ENCODE data around the gene DCBLD2.

The DCBLD2 gene

DNA sequence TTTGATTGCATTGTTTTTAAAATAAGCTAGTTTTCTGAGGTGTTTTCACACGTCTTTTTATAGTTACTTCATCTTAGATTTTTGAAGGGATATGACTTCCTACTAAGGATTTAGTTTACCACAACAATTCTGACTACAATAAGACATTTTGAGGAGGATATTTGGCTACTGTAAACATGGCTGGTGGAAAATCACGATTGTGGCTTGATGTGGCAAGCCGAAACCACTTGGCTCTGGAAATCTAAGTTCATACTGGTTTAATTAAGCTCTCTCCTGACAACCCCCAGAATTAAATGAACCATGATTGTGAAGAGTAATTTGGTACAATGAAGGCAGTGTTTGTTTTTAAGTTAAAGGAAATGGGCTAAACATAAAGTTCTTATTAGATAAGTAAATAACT lies 107.5 kb downstream of the DCBLD2 start:
- DNase-seq (ENCODE audit: low spot score) = no peak

DNA sequence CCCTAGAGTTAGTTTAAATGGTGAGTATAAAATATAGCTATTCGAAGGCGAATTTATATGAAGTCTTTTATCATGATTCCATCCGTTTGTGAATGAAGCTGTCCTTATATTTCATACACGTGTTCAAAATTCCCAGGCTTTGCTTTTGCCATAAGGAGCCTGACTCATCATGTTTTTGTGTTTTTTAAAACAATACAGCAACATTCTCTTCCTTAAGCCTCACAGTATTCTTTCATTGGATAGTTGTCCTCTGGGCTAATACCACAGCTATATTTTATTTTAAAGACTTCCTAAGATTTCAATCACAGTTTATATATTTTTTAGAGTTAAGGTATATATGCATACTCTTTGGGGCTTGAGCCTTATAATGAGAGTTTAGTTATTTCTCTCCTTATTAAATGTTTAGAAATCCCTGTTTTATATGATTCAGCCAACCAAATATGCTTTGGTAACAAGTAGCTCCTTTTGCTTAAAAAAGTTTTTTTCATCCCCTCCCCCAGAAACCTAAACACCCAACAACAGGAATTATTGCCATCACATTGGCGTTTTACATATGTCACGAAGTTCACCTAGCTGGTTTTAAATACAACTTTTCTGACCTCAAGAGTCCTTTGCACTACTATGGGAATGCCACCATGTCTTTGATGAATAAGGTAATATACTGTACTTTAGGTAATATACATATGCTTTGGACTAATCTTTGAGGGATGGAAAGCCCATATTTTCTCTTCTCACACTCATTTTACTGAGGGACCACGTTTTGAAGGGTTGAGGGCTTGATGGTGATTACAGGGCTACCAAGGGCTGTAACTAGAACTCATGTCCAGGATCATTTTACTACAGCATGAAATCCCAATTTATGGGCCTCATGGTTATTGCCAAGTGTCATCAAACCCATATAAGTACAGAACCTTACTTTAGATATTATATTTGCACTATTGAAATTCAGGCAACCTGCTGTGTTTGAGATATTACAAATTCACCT lies 109.9 kb downstream of the DCBLD2 start:
- DNase-seq (ENCODE audit: low spot score) = no peak

DNA sequence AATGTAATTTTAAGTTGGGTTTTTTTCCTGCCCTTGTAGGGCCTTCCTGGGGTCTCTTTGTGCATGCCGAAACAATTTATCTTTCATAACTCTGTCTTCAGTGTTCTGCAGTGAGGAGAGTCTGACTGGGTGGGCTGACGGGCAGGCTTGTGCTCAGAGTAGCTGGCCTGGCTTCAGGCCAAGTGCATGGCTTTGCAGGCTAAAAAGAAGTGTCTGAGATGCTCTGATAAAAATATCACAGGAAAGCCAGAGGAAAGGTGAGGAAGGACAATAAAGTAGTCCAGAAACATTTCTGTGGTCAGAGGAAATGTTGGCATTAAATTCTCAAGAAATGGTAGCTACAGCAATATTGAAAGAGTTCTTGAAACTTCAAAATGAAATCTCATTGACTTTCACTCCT lies 112.8 kb downstream of the DCBLD2 start:
- no peak for DNase-seq (ENCODE audit: low spot score)

DNA sequence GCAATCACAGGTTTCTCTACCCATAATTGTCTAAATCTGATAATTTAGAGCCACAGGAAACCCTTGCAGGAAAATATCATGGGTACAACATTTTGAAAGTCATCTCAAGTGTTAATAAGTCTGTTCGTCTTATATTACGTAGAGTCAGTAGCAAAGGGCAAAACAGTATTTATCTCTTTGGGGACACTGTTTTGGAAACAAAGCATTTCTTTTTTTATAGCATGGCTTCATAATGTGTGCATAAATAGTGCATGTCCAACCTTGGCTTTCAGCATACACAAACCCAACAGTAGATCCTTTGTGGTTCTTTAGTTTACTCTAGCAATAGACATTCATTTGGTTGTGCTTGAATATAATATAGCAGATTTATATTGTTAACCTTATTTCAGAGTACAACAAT lies 114.3 kb downstream of the DCBLD2 start:
- no peak for DNase-seq (ENCODE audit: low spot score)

DNA sequence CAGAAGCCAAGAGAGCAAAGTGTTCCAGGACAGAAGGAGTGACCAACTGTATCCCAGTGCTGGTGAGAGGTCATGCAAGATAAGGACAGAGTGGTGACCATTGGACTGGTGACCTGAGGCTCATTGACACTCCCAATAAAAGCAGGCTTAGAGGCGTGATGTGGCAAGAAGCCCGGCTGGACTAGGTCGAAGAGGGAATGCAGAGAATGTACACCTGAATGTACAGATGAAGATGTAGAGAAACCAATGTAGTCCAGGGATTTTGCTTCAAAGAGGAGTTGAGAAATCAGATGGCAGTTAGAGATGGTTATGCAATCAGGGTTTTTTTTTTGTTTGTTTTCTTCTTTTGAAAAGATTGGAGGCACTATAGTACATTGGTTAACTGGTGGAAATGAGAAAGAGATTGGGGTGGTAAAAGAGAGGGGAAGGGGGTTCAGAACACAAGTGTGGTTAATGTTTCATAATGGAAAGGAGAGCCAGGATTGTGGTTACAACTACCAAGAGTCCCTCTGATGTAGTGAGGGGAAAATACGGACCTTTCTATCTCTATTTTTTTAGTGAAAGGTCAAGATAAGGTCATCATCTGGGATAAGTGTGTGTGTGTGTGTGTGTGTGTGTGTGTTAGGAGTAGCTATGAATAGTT lies 115.0 kb downstream of the DCBLD2 start:
- DNase-seq (ENCODE audit: low spot score) = no peak

DNA sequence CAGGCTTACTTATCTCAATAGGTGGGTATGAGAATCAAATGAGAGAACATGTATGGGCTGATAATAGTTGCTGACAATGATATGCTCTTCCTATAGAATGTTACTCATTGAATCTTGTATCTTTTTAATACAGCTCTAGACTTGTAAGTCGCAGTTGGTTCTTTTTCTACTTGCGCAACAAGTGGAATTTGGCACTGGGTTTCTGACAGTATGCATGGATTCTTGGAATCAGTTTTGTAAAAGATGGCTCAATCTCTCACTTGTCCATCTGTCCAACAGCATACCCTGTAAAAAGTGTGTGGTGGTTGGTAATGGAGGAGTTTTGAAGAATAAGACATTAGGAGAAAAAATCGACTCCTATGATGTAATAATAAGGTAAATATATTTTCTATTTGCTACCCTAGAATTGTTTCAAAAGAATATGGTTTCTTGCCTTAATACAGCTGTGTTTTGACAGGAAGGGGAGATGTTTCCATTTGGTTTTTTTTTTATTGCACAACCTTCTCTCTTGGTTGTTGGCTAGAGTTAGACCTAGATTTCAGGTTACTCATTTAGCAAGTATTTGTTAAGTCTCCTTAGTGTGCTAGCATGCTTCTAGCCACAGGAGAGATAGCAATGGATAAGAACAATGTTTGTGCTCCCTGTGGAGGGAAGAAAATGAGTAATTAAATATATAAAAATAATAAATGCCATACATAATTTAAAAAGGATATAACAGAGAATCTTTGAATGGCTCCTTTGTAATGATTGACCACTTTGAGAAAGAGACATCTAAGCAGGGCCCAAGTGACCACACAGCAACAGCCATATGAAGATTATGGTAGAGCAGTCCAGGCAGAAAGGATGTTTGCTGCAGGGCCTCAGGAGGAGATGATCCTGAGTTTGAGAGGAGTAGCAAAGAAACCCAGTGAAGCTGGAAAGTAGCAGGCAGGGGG lies 116.6 kb downstream of the DCBLD2 start:
- peak; percentile 14 for DNase-seq (ENCODE audit: low spot score)

DNA sequence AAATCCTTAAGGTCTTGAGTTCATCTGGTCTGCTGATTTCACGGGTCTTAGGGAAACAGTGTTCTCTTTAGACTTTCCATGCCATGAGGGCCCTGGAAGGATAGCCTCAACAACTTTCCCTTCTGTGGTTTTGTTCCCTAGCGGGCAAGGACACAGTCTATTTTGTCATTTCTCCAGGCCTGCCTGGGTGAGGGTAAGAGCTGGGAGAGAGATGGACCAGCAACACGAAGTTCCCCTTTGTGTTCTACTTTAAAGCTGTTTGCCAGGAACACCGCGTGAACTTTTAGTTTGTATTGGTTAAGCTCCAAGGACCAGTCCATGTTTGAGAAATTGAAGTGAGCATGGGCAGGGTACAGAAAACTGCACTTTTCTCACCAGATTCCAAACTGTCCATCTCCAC lies 117.5 kb downstream of the DCBLD2 start:
- no peak for DNase-seq (ENCODE audit: low spot score)

DNA sequence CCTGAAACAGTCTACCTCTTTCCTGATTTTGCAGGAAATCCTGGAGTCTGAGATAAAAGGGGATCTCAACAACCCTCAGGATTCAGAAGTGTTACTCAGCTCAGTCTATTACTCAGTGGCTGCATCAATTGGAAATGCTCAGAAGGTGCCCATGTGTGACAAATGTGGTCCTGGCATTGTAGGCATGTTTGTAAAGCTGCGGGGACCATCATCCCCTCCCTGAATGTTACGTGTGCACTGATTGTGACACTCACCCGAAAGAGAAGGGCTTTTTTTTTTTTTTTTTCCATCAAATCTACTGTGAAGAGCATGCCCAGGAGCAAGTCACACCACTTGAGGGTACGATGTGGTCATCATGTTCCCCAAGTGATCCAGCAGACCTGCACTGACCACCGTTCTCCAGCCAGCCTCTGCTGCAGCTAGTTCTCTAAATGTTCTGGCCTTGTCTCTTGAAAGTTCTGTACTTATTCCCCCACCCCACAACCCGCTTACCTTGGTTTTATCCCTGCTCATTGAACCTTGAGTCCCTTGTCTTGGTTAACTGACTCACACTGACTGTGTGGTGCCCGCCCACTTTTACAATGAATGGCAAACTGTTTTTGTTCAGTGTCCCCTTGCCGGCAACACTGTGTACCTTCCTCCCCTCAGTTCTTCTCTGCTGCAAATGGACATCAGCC lies 118.5 kb downstream of the DCBLD2 start:
- DNase-seq (ENCODE audit: low spot score) = no peak

DNA sequence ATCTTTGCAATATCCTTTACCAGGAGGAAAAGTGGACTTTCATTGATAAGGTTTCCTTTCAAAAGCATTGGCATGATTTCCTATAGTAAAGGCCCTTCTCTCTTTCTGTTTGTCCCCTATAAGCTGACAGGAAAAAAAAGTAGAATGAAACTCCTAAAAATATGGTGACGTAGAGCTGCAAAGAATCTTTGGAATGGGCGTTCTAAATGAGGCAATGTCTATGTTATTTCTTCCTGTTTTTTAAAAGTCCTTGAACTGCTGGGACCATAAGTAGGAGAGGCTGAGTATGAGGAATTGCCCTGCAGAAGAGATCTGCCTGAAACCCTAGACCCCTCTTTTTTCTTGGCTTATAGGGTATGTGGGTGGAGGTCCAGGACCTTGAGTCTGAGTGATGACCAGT lies 121.2 kb downstream of the DCBLD2 start:
- DNase-seq (ENCODE audit: low spot score) = no peak

DNA sequence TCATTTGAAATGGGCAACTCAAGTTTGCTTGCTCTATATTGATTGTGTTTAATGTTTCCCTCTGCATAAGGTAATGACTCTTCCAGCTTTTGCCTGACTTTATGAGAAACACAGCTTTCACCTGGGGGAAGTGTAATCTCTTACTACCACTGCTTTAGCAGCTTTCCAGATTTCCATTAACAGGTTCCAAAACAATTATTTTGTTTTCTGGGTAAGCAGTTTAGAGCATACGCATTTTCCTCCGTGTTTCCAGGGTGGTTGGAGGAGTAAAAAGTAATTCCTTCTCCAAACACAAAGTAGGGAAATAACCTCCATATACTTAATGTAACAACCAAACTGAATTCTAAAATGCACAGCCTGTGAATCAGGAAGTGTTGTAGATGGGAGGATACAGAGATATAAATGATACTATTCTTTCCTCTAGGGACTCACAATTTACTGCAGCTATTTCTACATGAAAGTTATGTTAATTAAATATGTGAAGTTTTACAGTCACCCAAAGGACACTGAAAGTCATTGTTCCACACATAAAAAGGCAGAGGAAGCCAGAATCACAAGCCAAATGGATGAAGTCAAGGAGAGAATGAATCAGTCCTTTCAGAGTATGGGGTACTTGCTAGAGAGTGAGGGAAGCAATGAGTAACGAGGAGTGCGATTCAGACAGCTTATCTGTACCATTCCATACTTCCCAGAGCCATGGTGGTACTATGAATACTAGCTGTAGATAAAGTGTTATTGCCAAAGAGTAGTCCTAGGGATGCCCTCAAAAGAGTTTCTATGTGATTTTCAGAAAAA lies 121.8 kb downstream of the DCBLD2 start:
- DNase-seq (ENCODE audit: low spot score) = no peak

DNA sequence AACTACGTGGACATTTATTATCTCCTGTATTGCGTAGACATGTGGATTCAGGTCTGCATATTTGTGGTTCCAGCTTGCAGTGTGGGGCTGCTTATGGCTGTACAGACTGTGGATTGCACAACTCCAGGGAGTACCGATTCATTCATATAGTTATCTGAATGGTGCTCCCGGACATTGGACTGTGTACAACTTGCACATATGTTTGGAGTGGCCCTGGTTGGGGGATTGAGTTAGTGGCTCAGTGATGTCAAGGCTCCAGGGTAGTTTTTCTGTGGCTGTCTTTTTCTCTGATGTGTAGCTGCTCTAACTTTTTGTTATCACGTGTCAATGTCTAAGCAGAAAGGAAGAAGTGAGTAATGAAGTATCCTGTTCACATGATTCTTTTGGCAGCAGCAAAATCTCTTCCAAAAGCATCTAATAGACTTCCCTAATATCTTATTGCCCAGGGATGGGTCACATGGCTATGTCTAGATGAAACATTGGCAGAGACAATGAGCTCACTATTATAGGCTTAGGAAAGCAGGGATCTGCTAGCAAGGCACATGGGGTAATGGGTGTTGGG lies 122.6 kb downstream of the DCBLD2 start:
- no peak for DNase-seq (ENCODE audit: low spot score)

DNA sequence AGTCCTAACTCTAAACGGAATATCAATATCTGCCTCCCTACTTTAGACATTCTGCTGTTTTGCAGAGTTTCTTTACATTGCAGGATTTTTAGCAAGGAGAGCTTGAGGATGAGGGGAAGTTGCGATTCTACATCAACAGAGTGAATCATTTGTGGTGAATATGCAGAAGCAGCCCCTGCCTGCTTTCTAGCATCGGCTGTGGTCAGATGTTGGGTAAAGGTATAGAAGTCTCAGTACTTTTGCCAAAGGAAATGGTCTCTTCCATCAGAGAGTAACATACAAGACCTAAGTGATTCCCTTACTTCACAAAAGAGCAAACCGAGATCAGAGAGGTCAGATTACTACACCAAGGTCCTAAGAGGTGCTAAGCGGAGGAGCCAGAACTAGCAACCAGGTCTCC lies 123.1 kb downstream of the DCBLD2 start:
- no peak for DNase-seq (ENCODE audit: low spot score)

DNA sequence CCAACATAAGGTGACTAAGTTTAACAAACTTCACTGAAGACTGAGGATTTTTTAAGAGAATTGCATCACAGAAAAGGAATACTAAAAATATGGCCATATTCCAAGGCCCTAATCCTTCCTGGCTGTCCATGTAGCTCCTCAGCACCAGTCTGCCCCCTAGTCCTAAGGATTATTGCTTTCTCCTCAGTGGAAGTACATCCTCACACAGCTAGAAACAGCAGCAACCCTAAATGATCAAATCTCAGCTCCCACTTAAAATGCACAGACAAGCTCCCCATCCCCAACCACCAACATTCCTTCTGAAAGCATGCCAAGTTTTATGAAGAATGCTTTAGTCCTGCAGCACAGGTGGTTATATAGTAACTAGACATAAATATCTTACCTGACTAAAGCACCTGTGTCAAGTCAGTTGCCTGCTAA lies 123.7 kb downstream of the DCBLD2 start:
- no peak for DNase-seq (ENCODE audit: low spot score)

DNA sequence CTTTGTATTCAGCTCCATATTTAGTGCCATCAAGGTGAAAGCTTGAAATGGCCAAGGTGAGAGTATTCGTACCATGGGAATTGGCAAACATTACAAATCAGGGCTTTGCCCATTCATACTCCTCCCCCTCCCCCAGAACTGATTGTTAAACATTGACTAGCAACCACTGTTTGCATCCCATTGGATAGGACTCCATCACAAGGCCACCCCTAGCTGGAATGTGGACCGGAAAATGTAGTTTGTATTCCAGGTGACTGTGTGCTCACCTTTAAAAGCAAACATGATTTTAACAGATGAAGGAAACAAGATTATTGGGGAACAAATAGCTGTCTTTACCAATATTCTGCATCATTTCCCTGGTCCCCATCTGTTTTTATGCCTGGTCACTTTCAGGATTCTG lies 124.2 kb downstream of the DCBLD2 start:
- DNase-seq (ENCODE audit: low spot score) = no peak

DNA sequence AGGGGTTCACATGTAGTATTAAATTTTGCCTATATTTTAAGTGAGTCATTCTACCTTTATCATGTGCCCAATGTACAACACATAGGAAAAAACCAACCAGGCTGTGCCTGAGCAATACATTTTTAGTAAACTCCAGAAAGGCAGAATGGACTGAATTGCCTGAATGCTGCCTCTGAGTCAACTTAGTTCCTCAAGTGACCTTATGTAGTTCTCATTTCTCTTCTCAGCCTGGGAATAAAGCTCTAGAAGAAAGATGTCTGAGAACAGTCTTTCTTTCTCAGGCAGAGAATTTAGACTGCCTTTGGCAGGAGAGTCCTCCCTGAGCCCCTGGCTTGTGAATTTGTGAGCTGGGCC lies 125.4 kb downstream of the DCBLD2 start:
- DNase-seq (ENCODE audit: low spot score) = no peak

DNA sequence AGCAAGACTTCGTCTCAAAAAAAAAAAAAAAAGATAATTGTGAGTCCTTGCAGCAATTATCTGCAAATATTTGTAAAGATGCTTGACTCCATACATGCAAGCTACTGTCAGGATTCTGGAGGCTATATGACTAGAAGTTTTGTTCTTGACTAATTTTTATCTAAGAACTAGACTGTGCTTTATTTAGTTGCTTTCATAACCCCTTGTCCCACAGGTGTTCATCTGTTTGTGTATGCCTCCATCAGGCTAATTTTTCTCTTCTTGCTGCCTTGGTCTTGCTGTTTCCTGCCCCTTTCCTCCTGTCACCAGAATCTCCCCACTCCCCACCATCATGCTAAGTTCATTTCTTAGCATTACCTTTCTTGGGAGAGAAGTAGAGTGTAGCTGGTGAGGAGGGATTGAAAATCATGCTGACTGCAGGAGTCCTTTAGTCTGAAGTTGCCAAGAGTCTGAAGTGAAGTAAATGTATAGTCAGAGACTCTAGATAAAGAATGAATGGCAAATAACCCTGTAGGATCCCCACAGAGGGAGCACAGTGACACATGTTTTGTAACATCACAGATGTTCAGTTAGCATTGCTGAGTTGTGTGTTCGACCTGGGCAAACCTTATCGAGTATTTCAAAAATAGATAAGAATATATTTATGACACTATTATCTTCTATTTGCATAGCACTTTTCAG lies 125.9 kb downstream of the DCBLD2 start:
- DNase-seq (ENCODE audit: low spot score) = no peak

DNA sequence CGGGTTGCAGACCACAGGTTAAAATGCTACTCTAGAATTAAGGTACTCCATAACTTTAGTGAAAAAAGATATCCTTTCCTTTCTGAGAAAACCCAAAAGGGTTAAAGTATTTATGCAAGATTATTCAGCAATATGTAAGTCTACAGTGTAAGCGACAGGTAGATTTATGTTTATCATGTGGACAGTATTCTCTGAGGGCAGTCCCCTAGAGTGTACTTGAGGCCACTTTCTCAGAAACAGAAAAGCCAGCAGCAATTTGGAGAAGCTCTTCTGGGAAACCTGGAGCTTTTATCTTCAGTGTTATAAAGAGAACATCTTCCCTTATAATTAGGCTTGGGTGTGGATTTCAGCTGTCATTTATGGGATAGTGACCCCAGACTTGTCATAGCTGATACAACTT lies 129.5 kb downstream of the DCBLD2 start:
- no peak for DNase-seq (ENCODE audit: low spot score)

DNA sequence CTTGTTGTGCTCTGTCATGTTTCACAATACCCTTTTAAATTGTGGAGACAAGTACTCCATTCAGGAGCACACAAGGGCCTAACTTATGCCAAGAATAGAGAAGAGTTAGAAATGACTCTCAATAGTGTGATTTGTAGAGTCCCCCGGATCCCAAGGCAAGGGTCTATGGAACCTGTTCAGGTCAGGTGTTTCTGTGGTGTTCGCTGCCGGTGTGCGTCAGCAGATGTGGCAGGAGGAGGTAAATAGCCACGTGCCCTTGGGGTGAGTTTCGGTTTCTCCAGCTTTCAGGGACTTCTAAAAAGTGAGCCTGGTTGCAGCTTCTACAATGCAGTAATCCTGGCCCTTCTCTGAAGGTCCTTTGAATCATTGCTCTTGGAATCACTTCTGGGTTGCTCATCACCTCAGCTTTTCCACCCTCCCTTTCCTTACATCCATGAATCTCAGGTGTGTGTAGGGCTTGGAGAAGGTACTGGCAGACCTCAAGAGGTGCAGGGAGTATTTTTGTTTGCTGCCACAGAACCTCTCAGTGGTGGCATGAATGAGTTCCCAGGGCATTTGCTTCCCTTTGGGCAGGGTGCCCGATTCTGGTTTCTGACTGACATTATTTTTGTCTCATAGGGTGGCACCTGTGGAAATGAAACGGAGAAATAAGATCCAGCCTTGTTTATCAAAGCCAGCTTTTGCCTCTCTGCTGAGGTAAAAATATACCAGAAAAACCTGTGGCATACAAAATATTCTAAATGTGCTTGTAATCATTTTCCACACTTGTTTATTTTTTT lies 131.0 kb downstream of the DCBLD2 start:
- DNase-seq (ENCODE audit: low spot score) = no peak

DNA sequence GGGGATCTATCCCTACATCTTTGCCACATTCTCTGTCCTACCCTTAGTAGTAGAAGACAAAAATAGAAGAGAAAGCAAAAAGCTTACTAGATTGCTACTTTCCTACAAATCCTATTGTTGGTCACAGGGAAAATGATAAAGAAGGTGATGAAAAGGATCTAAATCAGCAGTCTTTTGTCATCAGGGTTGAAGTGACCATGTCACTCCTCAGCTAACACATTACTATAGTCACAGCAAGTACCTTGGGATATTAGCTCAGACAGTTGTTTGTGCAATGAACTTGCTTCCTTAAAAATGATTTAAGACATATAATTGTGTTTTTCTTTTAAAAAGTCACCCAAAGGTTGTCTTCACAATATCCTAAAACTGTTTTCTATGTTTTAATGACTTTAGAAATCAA lies 132.0 kb downstream of the DCBLD2 start:
- no peak for DNase-seq (ENCODE audit: low spot score)
